MG63 (cell line): Measurements from ENCODE around the gene LPAR1. TPM values are rescaled to one million over a fixed set of nuclear protein-coding genes. Genes with fewer than 3 reads are reported as not detected.

Source experiments
- DNase-seq: peaks from one replicate; pipeline ENCODE4 v3.0.0-alpha.2; 2020
- H3K27me3 ChIP-seq: fragments of 250-450 bp; sonication (Bioruptor Pico); 2 replicates; pipeline ENCODE4 v1.5.1; 2020; ENCODE audit warnings: mild to moderate bottlenecking, moderate library complexity
- H3K36me3 ChIP-seq: fragments of 250-450 bp; sonication (Bioruptor Pico); 2 replicates; pipeline ENCODE4 v1.5.1; 2020; ENCODE audit warnings: mild to moderate bottlenecking, moderate library complexity
- H3K4me3 ChIP-seq: fragments of 250-450 bp; sonication (Bioruptor Pico); 2 replicates; pipeline ENCODE4 v1.5.1; 2020; ENCODE audit warnings: mild to moderate bottlenecking, moderate library complexity
- H3K9me3 ChIP-seq: fragments of 250-450 bp; sonication (Bioruptor Pico); 2 replicates; pipeline ENCODE4 v1.5.1; 2020; ENCODE audit warnings: mild to moderate bottlenecking, moderate library complexity
- total RNA-seq: library from RNA; depleted of rRNA; stranded (reverse); fragments of >200 nt; shearing (Covaris generic); gene quantifications from 2 replicates; pipeline ENCODE4 v1.2.3, GENCODE V29; 2014; ENCODE audit warnings: low replicate concordance

Gene LPAR1
- total RNA-seq, 1 experiment from 2014 or later = 168 TPM

GRCh38 chr9:110923601-110924000 is 114.7 kb downstream of the LPAR1 start:
- Histone ChIP-seq H3K4me3 (no peak overlapping the region), H3K27me3 (no peaks in the 10 kb centered on the region), H3K9me3 (no peaks in the 10 kb centered on the region), H3K36me3 (peaks cover 80% of the 10 kb centered on the region)
- DNase-seq = no peak

- no peaks in the 10 kb centered on the region for H3K27me3 ChIP-seq
- H3K9me3 ChIP-seq = no peaks in the 10 kb centered on the region
- H3K4me3 ChIP-seq = no peak overlapping the region
- no peak for DNase-seq
- peaks cover 80% of the 10 kb centered on the region for H3K36me3 ChIP-seq
Observed at GRCh38 chr9:110922145-110922544, 116.1 kb downstream of the LPAR1 start.

GRCh38 chr9:110921705-110922104 is 116.6 kb downstream of the LPAR1 start:
- H3K36me3 ChIP-seq = peaks cover 77% of the 10 kb centered on the region
- H3K9me3 ChIP-seq = no peaks in the 10 kb centered on the region
- DNase-seq = no peak
- H3K27me3 ChIP-seq = no peaks in the 10 kb centered on the region
- H3K4me3 ChIP-seq = no peak overlapping the region

- DNase-seq = peak; percentile 25
- Histone ChIP-seq H3K27me3 (no peaks in the 10 kb centered on the region), H3K9me3 (no peaks in the 10 kb centered on the region), H3K4me3 (no peak overlapping the region), H3K36me3 (peaks cover 77% of the 10 kb centered on the region)
Observed at GRCh38 chr9:110919609-110920008, 118.7 kb downstream of the LPAR1 start.

- H3K9me3 ChIP-seq = no peaks in the 10 kb centered on the region
- peak; percentile 56 for DNase-seq
- H3K27me3 ChIP-seq = no peaks in the 10 kb centered on the region
- peaks cover 78% of the 10 kb centered on the region for H3K36me3 ChIP-seq
- H3K4me3 ChIP-seq = no peak overlapping the region
Observed at GRCh38 chr9:110919050-110919435, 119.2 kb downstream of the LPAR1 start.

GRCh38 chr9:110918316-110919049 is 119.8 kb downstream of the LPAR1 start:
- DNase-seq = peak; percentile 51
- no peak overlapping the region for H3K4me3 ChIP-seq
- H3K36me3 ChIP-seq = peaks cover 79% of the 10 kb centered on the region
- H3K9me3 ChIP-seq = no peaks in the 10 kb centered on the region
- H3K27me3 ChIP-seq = no peaks in the 10 kb centered on the region

- H3K9me3 ChIP-seq = no peaks in the 10 kb centered on the region
- no peaks in the 10 kb centered on the region for H3K27me3 ChIP-seq
- H3K36me3 ChIP-seq = peaks cover 79% of the 10 kb centered on the region
- no peak overlapping the region for H3K4me3 ChIP-seq
- DNase-seq = peak; percentile 36
Observed at GRCh38 chr9:110916403-110916802, 121.9 kb downstream of the LPAR1 start.

- Histone ChIP-seq H3K4me3 (no peak overlapping the region), H3K9me3 (peaks cover 18% of the 10 kb centered on the region), H3K36me3 (peaks cover 89% of the 10 kb centered on the region), H3K27me3 (no peaks in the 10 kb centered on the region)
- no peak for DNase-seq
Observed at GRCh38 chr9:110912419-110913291, 125.6 kb downstream of the LPAR1 start.

- no peaks in the 10 kb centered on the region for H3K27me3 ChIP-seq
- peaks cover 91% of the 10 kb centered on the region for H3K36me3 ChIP-seq
- H3K9me3 ChIP-seq = peaks cover 21% of the 10 kb centered on the region
- H3K4me3 ChIP-seq = no peak overlapping the region
- no peak for DNase-seq
Observed at GRCh38 chr9:110911659-110912418, 126.4 kb downstream of the LPAR1 start.

GRCh38 chr9:110908894-110909293 is 129.4 kb downstream of the LPAR1 start:
- Histone ChIP-seq H3K36me3 (peaks cover 92% of the 10 kb centered on the region), H3K9me3 (peaks cover 24% of the 10 kb centered on the region), H3K4me3 (no peak overlapping the region), H3K27me3 (no peaks in the 10 kb centered on the region)
- no peak for DNase-seq

- Histone ChIP-seq H3K4me3 (no peak overlapping the region), H3K27me3 (no peaks in the 10 kb centered on the region), H3K36me3 (peaks cover 98% of the 10 kb centered on the region), H3K9me3 (peaks cover 18% of the 10 kb centered on the region)
- DNase-seq = no peak
Observed at GRCh38 chr9:110900917-110901316, 137.4 kb downstream of the LPAR1 start.

- Histone ChIP-seq H3K36me3 (peaks cover 98% of the 10 kb centered on the region), H3K27me3 (no peaks in the 10 kb centered on the region), H3K9me3 (peaks cover 18% of the 10 kb centered on the region), H3K4me3 (no peak overlapping the region)
- DNase-seq = no peak
Observed at GRCh38 chr9:110900456-110900855, 137.8 kb downstream of the LPAR1 start.

GRCh38 chr9:110898866-110899265 is 139.4 kb downstream of the LPAR1 start:
- H3K27me3 ChIP-seq = no peaks in the 10 kb centered on the region
- H3K9me3 ChIP-seq = peaks cover 15% of the 10 kb centered on the region
- DNase-seq = no peak
- H3K4me3 ChIP-seq = no peak overlapping the region
- H3K36me3 ChIP-seq = peaks cover 99% of the 10 kb centered on the region

GRCh38 chr9:110898358-110898757 is 139.9 kb downstream of the LPAR1 start:
- no peak overlapping the region for H3K4me3 ChIP-seq
- H3K36me3 ChIP-seq = peaks cover 99% of the 10 kb centered on the region
- H3K27me3 ChIP-seq = no peaks in the 10 kb centered on the region
- DNase-seq = no peak
- peaks cover 14% of the 10 kb centered on the region for H3K9me3 ChIP-seq

GRCh38 chr9:110897943-110898342 is 140.3 kb downstream of the LPAR1 start:
- H3K4me3 ChIP-seq = no peak overlapping the region
- DNase-seq = no peak
- H3K9me3 ChIP-seq = peaks cover 10% of the 10 kb centered on the region
- H3K36me3 ChIP-seq = peaks cover 99% of the 10 kb centered on the region
- H3K27me3 ChIP-seq = no peaks in the 10 kb centered on the region

- Histone ChIP-seq H3K4me3 (no peak overlapping the region), H3K36me3 (peaks cover 92% of the 10 kb centered on the region), H3K9me3 (no peaks in the 10 kb centered on the region), H3K27me3 (no peaks in the 10 kb centered on the region)
- no peak for DNase-seq
Observed at GRCh38 chr9:110895147-110895905, 142.9 kb downstream of the LPAR1 start.
